Effector memory CD4-positive, alpha-beta T cell (primary cell): ENCODE results near the gene HFM1.

Experiments used
- DNase-seq, 3 donors: peaks; one replicate each; pipeline ENCODE4 v3.0.0-alpha.2; 2020
- H3K27ac ChIP-seq: 2 replicates; pipeline ENCODE4 v1.7.0; 2013; ENCODE audit warnings: mild to moderate bottlenecking, low read length, moderate library complexity; ENCODE audit not compliant: insufficient read depth, poor library complexity, severe bottlenecking
- H3K27me3 ChIP-seq: replicated peaks from 2 replicates; pipeline ENCODE4 v1.7.0; 2013; ENCODE audit warnings: mild to moderate bottlenecking, low read length; ENCODE audit not compliant: insufficient read depth, control insufficient read depth, poor library complexity, severe bottlenecking
- H3K36me3 ChIP-seq: 2 replicates; pipeline ENCODE4 v1.7.0; 2013; ENCODE audit warnings: mild to moderate bottlenecking, low read length, moderate library complexity; ENCODE audit not compliant: control insufficient read depth, insufficient read depth
- H3K4me1 ChIP-seq: 2 replicates; pipeline ENCODE4 v1.7.0; 2013; ENCODE audit warnings: low read length, mild to moderate bottlenecking; ENCODE audit not compliant: control insufficient read depth, insufficient read depth, poor library complexity, severe bottlenecking
- H3K4me3 ChIP-seq: 2 replicates; pipeline ENCODE4 v1.7.0; 2013; ENCODE audit warnings: low read length, low read depth, mild to moderate bottlenecking; ENCODE audit not compliant: insufficient read depth, poor library complexity, severe bottlenecking
- H3K9me3 ChIP-seq: 2 replicates; pipeline ENCODE4 v1.7.0; 2013; ENCODE audit warnings: mild to moderate bottlenecking, low read length, moderate library complexity; ENCODE audit not compliant: control insufficient read depth

HFM1 gene

DNA sequence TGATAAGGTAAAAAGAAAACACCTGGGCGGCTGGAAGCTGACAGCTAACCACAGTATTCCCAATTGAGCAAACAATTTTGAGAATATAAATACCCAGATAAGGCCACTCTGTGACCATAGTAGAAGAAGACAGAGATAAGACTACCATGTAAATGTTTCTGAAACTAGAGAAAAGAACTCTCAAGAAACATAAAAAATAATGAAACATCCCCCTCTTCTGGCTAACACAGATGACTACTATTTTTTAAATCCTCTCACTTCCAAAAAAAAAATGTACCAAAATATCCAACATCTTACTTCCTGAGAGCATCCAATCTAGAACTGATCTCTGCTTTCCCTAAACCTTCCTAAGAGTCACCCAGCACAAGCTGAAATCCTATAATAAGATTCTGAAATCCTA, 125.9 kb downstream of the HFM1 start:
- Histone ChIP-seq H3K4me3 (no peak overlapping the region), H3K4me1 (no peaks in the 10 kb centered on the region), H3K27ac (no peak overlapping the region), H3K9me3 (no peaks in the 10 kb centered on the region), H3K36me3 (no peaks in the 10 kb centered on the region), H3K27me3 (no peaks in the 10 kb centered on the region)
- no peak for DNase-seq

DNA sequence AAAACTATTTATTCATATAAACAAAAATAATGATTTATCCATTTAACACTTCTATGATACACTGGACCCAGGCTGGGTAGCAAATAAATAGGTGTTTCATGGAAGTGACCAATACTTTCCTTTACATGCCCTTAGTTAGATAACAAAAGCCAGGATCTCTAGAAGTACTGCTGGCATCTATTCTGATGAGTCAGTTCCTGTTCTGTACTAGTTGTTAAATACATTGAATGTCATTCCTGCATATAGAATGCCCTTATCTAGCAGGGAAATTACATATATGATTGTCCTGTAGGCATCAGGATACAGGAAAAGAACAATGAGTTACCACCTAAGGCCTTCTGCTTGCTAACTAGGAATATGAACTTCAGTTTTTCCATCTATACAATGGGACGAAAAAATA, 130.8 kb downstream of the HFM1 start:
- Histone ChIP-seq H3K27ac (no peak overlapping the region), H3K27me3 (peaks cover 2% of the 10 kb centered on the region), H3K9me3 (no peaks in the 10 kb centered on the region), H3K4me3 (no peak overlapping the region), H3K36me3 (no peaks in the 10 kb centered on the region), H3K4me1 (no peaks in the 10 kb centered on the region)
- no peak for DNase-seq

DNA sequence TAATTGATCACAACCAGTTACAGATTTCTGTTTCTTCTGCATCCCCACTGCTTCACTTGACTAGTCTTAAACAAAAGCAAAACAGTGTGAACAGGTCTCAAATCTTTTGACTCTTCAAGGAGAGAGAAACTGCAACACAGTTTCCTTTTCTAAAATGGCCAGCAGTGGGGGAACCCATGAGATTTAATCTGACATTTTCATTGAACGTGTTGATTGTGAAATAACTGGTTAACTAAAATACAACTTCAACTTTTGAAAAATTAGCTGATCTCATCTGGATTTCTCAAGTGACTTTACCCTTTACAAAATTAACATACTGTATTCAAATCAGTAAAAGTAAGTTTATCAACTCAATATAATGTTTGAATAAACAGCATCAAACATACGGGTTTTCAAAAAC, 143.0 kb downstream of the HFM1 start:
- Histone ChIP-seq H3K4me3 (no peak overlapping the region), H3K4me1 (no peaks in the 10 kb centered on the region), H3K27me3 (no peaks in the 10 kb centered on the region), H3K9me3 (no peaks in the 10 kb centered on the region), H3K36me3 (no peaks in the 10 kb centered on the region), H3K27ac (no peak overlapping the region)
- no peak for DNase-seq

DNA sequence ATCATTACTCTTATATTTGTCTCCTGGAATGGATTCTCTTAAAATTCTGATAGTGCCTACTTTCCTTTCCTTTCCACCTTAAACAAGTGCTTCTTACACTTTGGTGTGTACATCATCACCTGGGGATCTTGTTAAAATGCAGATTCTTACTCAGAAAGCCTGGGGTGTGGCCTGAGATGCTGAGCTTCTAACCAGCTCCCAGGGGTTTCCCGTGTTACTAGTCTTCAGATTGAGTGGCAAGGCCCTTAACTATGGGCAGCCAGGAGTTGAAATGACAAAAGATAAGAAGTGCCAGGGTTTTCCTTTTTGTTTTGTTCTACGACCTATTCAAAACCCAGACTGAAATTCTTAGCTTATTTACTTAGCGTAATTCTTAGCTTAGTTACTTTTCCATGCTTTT, 159.2 kb downstream of the HFM1 start:
- DNase-seq, result no peak
- no peak overlapping the region for H3K27ac ChIP-seq
- no peaks in the 10 kb centered on the region for H3K9me3 ChIP-seq
- H3K36me3 ChIP-seq, result no peaks in the 10 kb centered on the region
- no peaks in the 10 kb centered on the region for H3K27me3 ChIP-seq
- no peak overlapping the region for H3K4me3 ChIP-seq
- H3K4me1 ChIP-seq, result no peaks in the 10 kb centered on the region

DNA sequence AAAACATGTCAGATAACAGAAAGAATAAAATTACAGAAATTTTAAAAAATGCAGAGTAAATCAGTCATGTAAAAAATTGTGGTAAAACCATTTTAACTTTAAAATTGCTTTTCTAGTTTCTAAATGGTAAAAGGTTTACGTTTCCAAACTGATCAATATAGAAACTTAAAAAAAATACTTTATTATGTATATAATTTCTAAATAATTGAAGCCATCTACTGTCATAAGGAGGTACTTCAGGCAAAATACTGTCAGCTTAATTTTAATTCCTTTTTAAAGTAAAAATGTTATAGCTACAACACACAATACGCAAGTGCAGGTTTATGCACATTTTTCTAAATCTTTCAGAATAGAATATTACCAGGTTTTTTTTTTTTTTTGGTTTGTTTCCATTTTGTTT, 159.9 kb downstream of the HFM1 start:
- H3K4me1 ChIP-seq, result no peaks in the 10 kb centered on the region
- no peaks in the 10 kb centered on the region for H3K27me3 ChIP-seq
- no peak for DNase-seq
- no peak overlapping the region for H3K27ac ChIP-seq
- no peaks in the 10 kb centered on the region for H3K9me3 ChIP-seq
- H3K36me3 ChIP-seq, result no peaks in the 10 kb centered on the region
- H3K4me3 ChIP-seq, result no peak overlapping the region

DNA sequence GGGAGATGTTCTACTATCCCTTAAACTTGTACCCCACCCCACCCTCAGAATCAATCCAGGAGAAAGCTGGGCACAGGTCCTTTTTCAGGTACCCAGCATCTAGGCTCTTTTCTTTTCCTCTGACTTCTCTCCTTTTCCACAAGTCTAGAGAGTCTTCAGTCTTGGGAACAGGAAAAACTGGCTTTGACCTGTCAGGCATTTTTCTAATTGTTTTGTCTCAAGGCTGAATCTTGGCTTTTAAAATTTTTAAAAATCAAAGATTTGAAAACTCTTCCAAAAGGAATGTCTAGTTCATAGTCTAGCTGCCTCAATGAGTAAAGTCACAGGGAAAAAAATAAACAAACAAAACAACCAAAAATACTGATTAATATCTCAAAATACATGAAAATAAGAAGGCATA, 161.5 kb downstream of the HFM1 start:
- no peaks in the 10 kb centered on the region for H3K9me3 ChIP-seq
- no peaks in the 10 kb centered on the region for H3K27me3 ChIP-seq
- DNase-seq, result no peak

DNA sequence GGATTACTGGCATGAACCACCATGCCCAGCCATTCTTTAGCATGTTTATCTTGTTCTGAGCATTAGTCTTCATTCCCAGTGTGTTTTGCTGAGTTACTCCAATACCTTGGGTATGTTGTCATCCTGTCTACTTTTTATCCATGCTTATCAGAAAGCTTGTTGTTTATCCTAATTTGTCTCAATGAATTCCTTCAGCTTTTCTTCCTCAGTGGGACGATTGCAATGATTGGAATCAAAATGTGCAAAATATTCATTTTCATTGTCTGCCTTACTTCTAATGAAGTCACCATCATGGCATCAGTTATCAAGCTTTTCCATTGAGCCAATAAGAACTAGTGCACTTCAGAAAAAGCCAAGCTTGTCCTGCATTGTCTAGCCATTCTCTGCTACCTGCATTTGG, 170.5 kb downstream of the HFM1 start:
- Histone ChIP-seq H3K27ac (no peak overlapping the region), H3K27me3 (peaks cover 3% of the 10 kb centered on the region), H3K36me3 (no peaks in the 10 kb centered on the region), H3K9me3 (no peaks in the 10 kb centered on the region), H3K4me3 (no peak overlapping the region), H3K4me1 (no peaks in the 10 kb centered on the region)
- no peak for DNase-seq

More for the DNA sequence above, 161.5 kb downstream of the HFM1 start:
- Histone ChIP-seq H3K4me1 (no peaks in the 10 kb centered on the region), H3K4me3 (no peak overlapping the region), H3K36me3 (no peaks in the 10 kb centered on the region), H3K27ac (no peak overlapping the region)

DNA sequence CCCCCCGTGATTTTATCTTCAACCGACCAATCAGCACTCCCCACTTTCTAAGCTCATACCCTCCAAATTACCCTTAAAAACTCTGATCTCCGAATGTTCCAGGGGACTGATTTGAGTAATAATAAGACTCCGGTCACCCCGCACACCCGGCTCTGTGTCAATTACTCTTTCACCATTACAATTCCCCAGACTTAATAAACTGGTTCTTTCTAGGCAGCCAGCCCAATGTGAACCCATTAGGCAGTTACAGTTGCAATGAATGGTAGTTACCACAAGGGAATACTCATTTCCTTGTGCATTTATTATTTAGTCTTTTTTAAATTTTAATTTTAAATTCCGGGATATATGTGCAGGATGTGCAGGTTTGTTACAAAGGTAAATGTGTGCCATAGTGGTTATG, 177.9 kb downstream of the HFM1 start:
- Histone ChIP-seq H3K36me3 (no peaks in the 10 kb centered on the region), H3K4me1 (no peaks in the 10 kb centered on the region), H3K27me3 (no peaks in the 10 kb centered on the region), H3K4me3 (no peak overlapping the region), H3K27ac (no peak overlapping the region), H3K9me3 (no peaks in the 10 kb centered on the region)
- DNase-seq, result no peak

DNA sequence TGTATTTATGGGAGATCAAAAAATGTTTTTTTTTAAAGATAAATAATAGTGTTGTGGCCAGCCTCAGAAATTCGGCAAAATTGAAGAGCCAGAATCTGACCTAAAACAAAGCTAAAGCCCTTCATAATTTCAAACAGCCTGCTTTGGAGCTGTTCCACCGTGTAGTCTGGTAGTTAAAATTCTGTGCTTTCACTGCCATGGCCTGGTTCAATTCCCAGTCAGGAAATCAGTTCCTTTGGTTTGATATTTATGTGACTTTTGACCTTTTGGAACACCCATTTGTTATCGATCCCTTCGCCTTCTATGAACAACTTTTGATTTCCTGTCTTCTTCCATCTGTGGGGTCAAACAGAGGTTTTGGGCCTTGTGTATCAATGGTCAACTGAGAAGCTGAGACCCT, 179.8 kb downstream of the HFM1 start:
- Histone ChIP-seq H3K4me3 (no peak overlapping the region), H3K27me3 (no peaks in the 10 kb centered on the region), H3K27ac (no peak overlapping the region), H3K9me3 (no peaks in the 10 kb centered on the region), H3K36me3 (no peaks in the 10 kb centered on the region), H3K4me1 (no peaks in the 10 kb centered on the region)
- no peak for DNase-seq

DNA sequence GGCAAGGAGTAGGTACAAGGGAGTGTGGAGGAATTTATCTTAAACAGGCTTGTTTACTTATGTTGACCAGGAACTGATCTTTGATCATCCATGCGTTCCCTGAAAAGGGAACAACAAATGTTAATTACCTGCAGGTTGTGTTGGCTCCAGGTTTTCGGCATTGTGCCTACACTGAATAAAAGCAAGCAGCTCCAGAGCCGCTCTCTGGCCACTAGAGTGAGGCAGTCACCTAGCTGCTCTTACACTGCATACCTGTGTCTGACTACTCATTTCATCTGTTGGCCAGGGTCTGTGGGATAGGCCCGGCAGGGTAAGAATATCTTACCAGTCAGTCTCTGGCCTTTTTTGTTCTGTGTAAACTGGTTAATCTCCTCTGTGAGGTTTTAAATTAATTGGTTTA, 183.6 kb downstream of the HFM1 start:
- DNase-seq, result no peak
- H3K9me3 ChIP-seq, result no peaks in the 10 kb centered on the region

DNA sequence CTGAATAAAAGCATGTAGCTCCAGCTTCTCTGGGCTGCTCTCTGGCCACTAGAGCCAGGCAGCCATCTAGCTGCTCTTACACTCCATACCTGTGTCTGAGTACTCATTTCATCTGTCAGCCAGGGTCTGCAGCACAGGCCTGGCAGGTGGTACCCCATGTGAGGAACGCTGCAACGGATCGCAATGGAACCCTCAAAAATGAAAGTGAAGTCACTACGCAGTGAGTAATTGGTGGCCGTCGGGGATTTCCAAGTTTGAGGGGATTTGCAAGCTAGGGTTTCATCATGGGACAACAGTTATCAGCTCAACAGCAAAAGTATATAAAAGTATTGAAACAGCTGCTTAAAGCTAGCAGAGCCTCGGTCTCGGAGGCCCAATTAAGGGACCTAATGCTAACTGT, 186.7 kb downstream of the HFM1 start:
- Histone ChIP-seq H3K4me3 (no peak overlapping the region), H3K36me3 (no peaks in the 10 kb centered on the region), H3K27me3 (no peaks in the 10 kb centered on the region), H3K9me3 (no peaks in the 10 kb centered on the region), H3K4me1 (no peaks in the 10 kb centered on the region), H3K27ac (no peak overlapping the region)
- no peak for DNase-seq

More for the DNA sequence above, 183.6 kb downstream of the HFM1 start:
- Histone ChIP-seq H3K27ac (no peak overlapping the region), H3K36me3 (no peaks in the 10 kb centered on the region), H3K4me3 (no peak overlapping the region), H3K4me1 (no peaks in the 10 kb centered on the region), H3K27me3 (no peaks in the 10 kb centered on the region)
